ENCODE results near the gene UBE2E2.
"Not testable (repeated sequence)": the region's sequence is repeated elsewhere in the genome, so short reads cannot be mapped to it uniquely, and the experiment has no call there.

DNA sequence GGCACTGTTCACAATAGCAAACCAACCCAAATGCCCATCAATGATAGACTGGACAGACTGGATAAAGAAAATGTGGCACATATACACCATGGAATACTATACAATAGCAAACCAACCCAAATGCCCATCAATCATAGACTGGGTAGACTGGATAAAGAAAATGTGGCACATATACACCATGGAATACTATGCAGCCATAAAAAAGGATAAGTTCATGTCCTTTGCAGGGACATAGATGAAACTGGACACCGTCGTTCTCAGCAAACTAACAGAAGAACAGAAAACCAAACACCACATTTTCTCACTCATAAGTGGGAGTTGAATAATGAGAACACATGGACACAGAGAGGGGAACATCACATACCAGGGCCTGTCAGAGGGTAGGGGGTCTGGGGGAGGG is 415.3 kb downstream of the UBE2E2 start:
- TF ChIP-seq, protein P1, sequence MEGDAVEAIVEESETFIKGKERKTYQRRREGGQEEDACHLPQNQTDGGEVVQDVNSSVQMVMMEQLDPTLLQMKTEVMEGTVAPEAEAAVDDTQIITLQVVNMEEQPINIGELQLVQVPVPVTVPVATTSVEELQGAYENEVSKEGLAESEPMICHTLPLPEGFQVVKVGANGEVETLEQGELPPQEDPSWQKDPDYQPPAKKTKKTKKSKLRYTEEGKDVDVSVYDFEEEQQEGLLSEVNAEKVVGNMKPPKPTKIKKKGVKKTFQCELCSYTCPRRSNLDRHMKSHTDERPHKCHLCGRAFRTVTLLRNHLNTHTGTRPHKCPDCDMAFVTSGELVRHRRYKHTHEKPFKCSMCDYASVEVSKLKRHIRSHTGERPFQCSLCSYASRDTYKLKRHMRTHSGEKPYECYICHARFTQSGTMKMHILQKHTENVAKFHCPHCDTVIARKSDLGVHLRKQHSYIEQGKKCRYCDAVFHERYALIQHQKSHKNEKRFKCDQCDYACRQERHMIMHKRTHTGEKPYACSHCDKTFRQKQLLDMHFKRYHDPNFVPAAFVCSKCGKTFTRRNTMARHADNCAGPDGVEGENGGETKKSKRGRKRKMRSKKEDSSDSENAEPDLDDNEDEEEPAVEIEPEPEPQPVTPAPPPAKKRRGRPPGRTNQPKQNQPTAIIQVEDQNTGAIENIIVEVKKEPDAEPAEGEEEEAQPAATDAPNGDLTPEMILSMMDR (conservative IDR thresholded peaks at IDR 0.05 in 1 of 2, IDR thresholded peaks at IDR 0.05 in 1 of 2; ENCODE audit: extremely low read depth in 1 of 2, insufficient read depth in 1 of 2, low read depth in 1 of 2, low read length in 2 of 2): not testable (repeated sequence)
- not testable (repeated sequence) for TF ChIP-seq EZH2 (IDR thresholded peaks at IDR 0.05; ENCODE audit: borderline replicate concordance, low read length)
